HepG2 (cell line): Measurements from ENCODE around the gene TTC9. TPM values are rescaled to one million over a fixed set of nuclear protein-coding genes. Genes with fewer than 3 reads are reported as not detected.
A peak's percentile ranks its signal among the peaks of the same experiment; 100 is the strongest.

Source experiments
- ATAC-seq: fragments of 200-7000 bp; cut with Tn5 transposase; 3 replicates; pipeline ENCODE4 v1.9.1; 2020; ENCODE audit warnings: mild to moderate bottlenecking, moderate library complexity
- BruUV-seq: library from RNA; stranded (reverse); fragments of 400-500 nt; replicated peaks from 2 replicates; lab custom pipeline; 2021; lab: Mats Ljungman, UMichigan
- CTCF ChIA-PET: fragments of 300-600 bp; formaldehyde crosslinking; extraction: SDS; loops from one replicate; lab custom pipeline; 2021; ENCODE audit warnings: low total read pairs, inconsistent platforms, low intra/inter-chr PET ratio; lab: Yijun Ruan, JAX
- POLR2A ChIA-PET: fragments of 350-600 bp; sonication (Branson Sonifier 250); formaldehyde crosslinking; loops from one replicate; lab custom pipeline; 2020; ENCODE audit warnings: antibody characterized with exemption, inconsistent platforms; lab: Yijun Ruan, JAX
- DNase-seq: peaks from one replicate; pipeline ENCODE4 v3.0.0-alpha.2; 2015; ENCODE audit warnings: low spot score
- FAIRE-seq: peaks from 3 replicates; lab custom pipeline; 2011; peaks lifted over from hg19 to GRCh38; lab: Jason Lieb, UNC
- H2AFZ ChIP-seq: one replicate; pipeline ENCODE4 v1.6.1; 2011; ENCODE audit warnings: low read length, inconsistent platforms
- H3K27ac ChIP-seq: fragments of 300-600 bp; 3 replicates; pipeline ENCODE4 v1.8.0; 2011; ENCODE audit warnings: mixed run types, mild to moderate bottlenecking, mixed read lengths, low read length, inconsistent platforms; ENCODE audit not compliant: insufficient read depth; ENCODE audit errors: extremely low read length
- H3K27me3 ChIP-seq, 2 experiments: fragments of 200-600 bp in 1 of 2; 2 replicates in 1 of 2; 3 replicates in 1 of 2; pipeline versions ENCODE4 v1.6.0 to v1.8.0; 2011; ENCODE audit warnings: low read length in 2 of 2, mild to moderate bottlenecking in 2 of 2, moderate library complexity in 2 of 2, inconsistent platforms in 1 of 2; ENCODE audit not compliant: insufficient read depth in 2 of 2, control insufficient read depth in 1 of 2
- H3K36me3 ChIP-seq, 2 experiments: fragments of 200-600 bp in 1 of 2; replicated peaks in 1 of 2; 2 replicates in 1 of 2; 3 replicates in 1 of 2; pipeline versions ENCODE4 v1.5.1 to v1.8.0; 2011; ENCODE audit warnings: low read length in 2 of 2, inconsistent platforms in 1 of 2; ENCODE audit not compliant: insufficient read depth in 2 of 2, control insufficient read depth in 1 of 2
- H3K4me1 ChIP-seq: 2 replicates; pipeline ENCODE4 v1.5.1; 2012; ENCODE audit warnings: low read length, inconsistent platforms; ENCODE audit not compliant: insufficient read depth
- H3K4me2 ChIP-seq: 2 replicates; pipeline ENCODE4 v1.6.0; 2011; ENCODE audit warnings: low read depth, low read length, inconsistent platforms
- H3K4me3 ChIP-seq, 3 experiments: fragments of 200-600 bp in 1 of 3; sonication (generic), shearing (Covaris generic) in 1 of 3; replicated peaks in 1 of 3; 2 replicates each; pipeline ENCODE4 v1.5.1; 2011 to 2016; ENCODE audit warnings: low read length in 3 of 3, inconsistent platforms in 2 of 3, low read depth in 2 of 3, mild to moderate bottlenecking in 2 of 3, control low read depth in 1 of 3, mixed read lengths in 1 of 3; ENCODE audit not compliant: insufficient read depth in 1 of 3
- H3K79me2 ChIP-seq: one replicate; pipeline ENCODE4 v1.6.1; 2011; ENCODE audit warnings: low read length, inconsistent platforms; ENCODE audit not compliant: insufficient read depth
- H3K9ac ChIP-seq: 2 replicates; pipeline ENCODE4 v1.6.0; 2011; ENCODE audit warnings: mild to moderate bottlenecking, low read depth, low read length, inconsistent platforms; ENCODE audit not compliant: insufficient read depth
- H3K9me3 ChIP-seq: 2 replicates; pipeline ENCODE4 v1.5.1; 2012; ENCODE audit warnings: mild to moderate bottlenecking, low read length
- H4K20me1 ChIP-seq: 2 replicates; pipeline ENCODE4 v1.6.0; 2011; ENCODE audit warnings: inconsistent platforms, mild to moderate bottlenecking, low read length, moderate library complexity; ENCODE audit not compliant: insufficient read depth
- ATF1 ChIP-seq: IDR thresholded peaks from 2 replicates; pipeline ENCODE4 v1.6.1; 2016; ENCODE audit warnings: mild to moderate bottlenecking, control low read depth
- BHLHE40 ChIP-seq: IDR thresholded peaks from 2 replicates; pipeline ENCODE4 v1.6.1; 2011; ENCODE audit warnings: low read length, improper control_type of control experiment
- EP300 ChIP-seq, 3 experiments: sonication (generic) in 1 of 3; formaldehyde crosslinking in 1 of 3; IDR thresholded peaks; 2 replicates each; pipeline versions ENCODE4 v1.5.1 to v1.6.1; 2011 to 2020; ENCODE audit warnings: low read depth in 2 of 3, low read length in 2 of 3, borderline replicate concordance in 1 of 3, improper control_type of control experiment in 1 of 3, mild to moderate bottlenecking in 1 of 3, missing genetic modification reagents in 1 of 3, moderate library complexity in 1 of 3
- ETV5 ChIP-seq: IDR thresholded peaks from 2 replicates; pipeline ENCODE4 v1.6.1; 2018; ENCODE audit warnings: missing biosample characterization, missing genetic modification reagents, inconsistent platforms, borderline replicate concordance
- GATAD1 ChIP-seq: IDR thresholded peaks from 2 replicates; pipeline ENCODE4 v1.6.1; 2016; ENCODE audit warnings: missing genetic modification reagents, missing compliant biosample characterization
- KMT2B ChIP-seq: IDR thresholded peaks from 2 replicates; pipeline ENCODE4 v1.6.1; 2016; ENCODE audit warnings: missing genetic modification reagents, missing compliant biosample characterization
- MED1 ChIP-seq: sonication (generic); formaldehyde crosslinking; IDR thresholded peaks from 2 replicates; pipeline ENCODE4 v1.4.0; 2020; ENCODE audit warnings: missing genetic modification reagents
- MTA1 ChIP-seq: sonication (generic); formaldehyde crosslinking; IDR thresholded peaks from 2 replicates; pipeline ENCODE4 v1.4.0; 2020; ENCODE audit warnings: missing genetic modification reagents, mild to moderate bottlenecking, borderline replicate concordance
- MXI1 ChIP-seq: IDR thresholded peaks from 3 replicates; pipeline ENCODE4 v1.6.1; 2012; ENCODE audit warnings: low read depth, low read length, inconsistent platforms, borderline replicate concordance
- PAX8 ChIP-seq: sonication (generic); formaldehyde crosslinking; IDR thresholded peaks from 2 replicates; pipeline ENCODE4 v1.8.0; 2022; ENCODE audit warnings: mild to moderate bottlenecking, missing genetic modification reagents, borderline replicate concordance
- PHF20 ChIP-seq: sonication (generic); formaldehyde crosslinking; IDR thresholded peaks from 2 replicates; pipeline ENCODE4 v1.5.0; 2020; ENCODE audit warnings: mild to moderate bottlenecking, missing genetic modification reagents
- RXRB ChIP-seq: IDR thresholded peaks from 2 replicates; pipeline ENCODE4 v1.6.1; 2016; ENCODE audit warnings: borderline replicate concordance, missing genetic modification reagents, missing compliant biosample characterization
- SAP130 ChIP-seq: IDR thresholded peaks from 2 replicates; pipeline ENCODE4 v1.6.1; 2016; ENCODE audit warnings: low read depth
- TARDBP ChIP-seq: sonication (generic); formaldehyde crosslinking; IDR thresholded peaks from 2 replicates; pipeline ENCODE4 v1.8.0; 2022; ENCODE audit warnings: mild to moderate bottlenecking, missing genetic modification reagents
- YEATS2 ChIP-seq: sonication (generic); formaldehyde crosslinking; IDR thresholded peaks from 2 replicates; pipeline ENCODE4 v1.4.0; 2020; ENCODE audit warnings: missing genetic modification reagents, borderline replicate concordance
- ZBTB20 ChIP-seq: sonication (generic); formaldehyde crosslinking; IDR thresholded peaks from 2 replicates; pipeline ENCODE4 v1.8.1; 2023; ENCODE audit warnings: missing genetic modification reagents, low read depth, mild to moderate bottlenecking, borderline replicate concordance
- ZFY ChIP-seq: sonication (generic); formaldehyde crosslinking; IDR thresholded peaks from 2 replicates; pipeline ENCODE4 v1.4.0; 2020; ENCODE audit warnings: missing genetic modification reagents
- ZMYM4 ChIP-seq: sonication (generic); formaldehyde crosslinking; IDR thresholded peaks from 2 replicates; pipeline ENCODE4 v1.8.1; 2023; ENCODE audit warnings: mild to moderate bottlenecking, missing genetic modification reagents
- ZNF335 ChIP-seq: sonication (generic); formaldehyde crosslinking; IDR thresholded peaks from 2 replicates; pipeline ENCODE4 v1.4.0; 2020; ENCODE audit warnings: missing genetic modification reagents
- WGBS: methylation state at CpG from one replicate; pipeline ENCODE4 v1.1.6; 2017; ENCODE audit warnings: low lambda C conversion rate; 5-methylcytosine and 5-hydroxymethylcytosine counted together
- in situ Hi-C: cut with HindIII; loops from 2 replicates; pipeline ENCODE4 v1.10.0; 2017; ENCODE audit warnings: low pct_unique_long_range_greater_than_20kb; ENCODE audit not compliant: extremely low pct_ligation_motif_present
- intact Hi-C: fragments of 100-400 bp; cut with micrococcal nuclease; formaldehyde crosslinking; loops from one replicate; pipeline ENCODE4 v1.10.0; 2022; ENCODE audit not compliant: unreplicated experiment
- polyA plus RNA-seq, 8 experiments: library from polyadenylated mRNA; depleted of rRNA in 3 of 8; stranded (reverse) in 7 of 8; unstranded in 1 of 8; fragments of >200 nt; fragmentation: Illumina TruSeq in 4 of 8; extraction: Trizol in 4 of 8; gene quantifications; 2 replicates each; pipeline versions ENCODE4 v1.2.1 to v1.2.3, GENCODE V29; 2011 to 2016; ENCODE audit warnings: low read depth in 4 of 8, missing spikeins in 1 of 8, mixed read lengths in 1 of 8; ENCODE audit not compliant: insufficient read depth in 1 of 8
- total RNA-seq, 5 experiments: library from RNA; depleted of rRNA; stranded (reverse); fragments of >200 nt; fragmentation: Illumina TruSeq; extraction: Trizol; gene quantifications; 2 replicates each; pipeline ENCODE4 v1.2.3, GENCODE V29; 2016; ENCODE audit warnings: low read depth in 1 of 5
- TF ChIP-seq, protein P1 (sequence below): IDR thresholded peaks from 2 replicates; pipeline ENCODE4 v1.6.1; 2016; ENCODE audit warnings: mild to moderate bottlenecking
- TF ChIP-seq, protein P2 (sequence below): IDR thresholded peaks from 2 replicates; pipeline ENCODE4 v1.6.1; 2012; ENCODE audit warnings: inconsistent platforms

Gene TTC9
- total and polyA plus RNA-seq, 2 of the 13 experiments (the other 11 are each of a cell fraction or from before 2014, with no cell fraction given): 0.13 to 0.30 TPM

- DNase-seq (peak; percentile 89), FAIRE-seq (peak; percentile 47), ATAC-seq (peak; percentile 99)
- H3K4me1 ChIP-seq: peaks cover 23% of the 10 kb centered on the region
- in situ Hi-C loops: loop anchor here (25.0 kb wide), 1 partner anchor 362 kb away; no protein-coding TSS in a partner anchor
- WGBS: 1% methylated on average over 43 of the region's 43 CpGs
- peak within 1 kb of the TSS; percentile 86 for H3K27ac ChIP-seq
- H3K4me2 ChIP-seq: peak within 1 kb of the TSS; percentile 94
- intact Hi-C loops: no loop called here
- CTCF ChIA-PET: no interaction called here
- peaks cover 0 to 7% of the 10 kb centered on the region in 2 experiments; a peak in 1 of 5 replicates for H3K27me3 ChIP-seq
- H3K36me3 ChIP-seq: peaks cover 2 to 10% of the 10 kb centered on the region in 2 experiments; a peak in 3 of 5 replicates
- H2AFZ ChIP-seq: peak within 1 kb of the TSS; percentile 100
- POLR2A ChIA-PET: interaction anchor here (1.0 to 1.6 kb wide), 2 partner anchors 107 to 209 kb away, joined by 3 to 6 read pairs; partner anchors contain the start of gene MAP3K9
- peaks cover 45% of the 10 kb centered on the region for H3K79me2 ChIP-seq
- no peaks in the 10 kb centered on the region for H3K9me3 ChIP-seq
- peak within 1 kb of the TSS; percentile 90 to 99 (median 98) for H3K4me3 ChIP-seq
- peak within 1 kb of the TSS; percentile 95 for H3K9ac ChIP-seq
- no TSS peak for BruUV-seq
- no peaks in the 10 kb centered on the region; the same call in 1 of the 2 replicates for H4K20me1 ChIP-seq
- TF ChIP-seq ETV5: peak; percentile 37; the same call in 1 of the 2 replicates
- TF ChIP-seq ZMYM4 (CRISPR knock-in tag): peak; percentile 76
- peak; percentile 29; the same call in 1 of the 2 replicates for TF ChIP-seq BHLHE40
- TF ChIP-seq EP300 (IDR thresholded peaks at IDR 0.05; ENCODE audit: low read depth in 2 of 2, low read length in 2 of 2): 0 out of 4 replicates have a peak, but pooled peaks of 1 of the 2 experiments have one; percentile 36
- no peak for TF ChIP-seq EP300 (CRISPR knock-in tag; IDR thresholded peaks at IDR 0.05; ENCODE audit: borderline replicate concordance)
- no peak for TF ChIP-seq ZBTB20 (CRISPR knock-in tag)
- TF ChIP-seq MED1 (CRISPR knock-in tag): 0 out of 2 replicates have a peak, but pooled peaks have one; percentile 14
- peak; percentile 98 for TF ChIP-seq GATAD1 (CRISPR knock-in tag)
- TF ChIP-seq ZNF335 (CRISPR knock-in tag): 0 out of 2 replicates have a peak, but pooled peaks have one; percentile 38
- TF ChIP-seq PAX8: no peak
- TF ChIP-seq ZFY (CRISPR knock-in tag): 0 out of 2 replicates have a peak, but pooled peaks have one; percentile 34
- peak; percentile 83 for TF ChIP-seq SAP130 (CRISPR knock-in tag)
- peak; percentile 98 for TF ChIP-seq ATF1 (CRISPR knock-in tag)
- no peak for TF ChIP-seq MTA1 (CRISPR knock-in tag)
- TF ChIP-seq YEATS2 (CRISPR knock-in tag): peak; percentile 92
- peak; percentile 96 for TF ChIP-seq KMT2B (CRISPR knock-in tag)
- peak; percentile 97 for TF ChIP-seq PHF20
- TF ChIP-seq RXRB (CRISPR knock-in tag): peak; percentile 19; the same call in 1 of the 2 replicates
- TF ChIP-seq, protein P1, sequence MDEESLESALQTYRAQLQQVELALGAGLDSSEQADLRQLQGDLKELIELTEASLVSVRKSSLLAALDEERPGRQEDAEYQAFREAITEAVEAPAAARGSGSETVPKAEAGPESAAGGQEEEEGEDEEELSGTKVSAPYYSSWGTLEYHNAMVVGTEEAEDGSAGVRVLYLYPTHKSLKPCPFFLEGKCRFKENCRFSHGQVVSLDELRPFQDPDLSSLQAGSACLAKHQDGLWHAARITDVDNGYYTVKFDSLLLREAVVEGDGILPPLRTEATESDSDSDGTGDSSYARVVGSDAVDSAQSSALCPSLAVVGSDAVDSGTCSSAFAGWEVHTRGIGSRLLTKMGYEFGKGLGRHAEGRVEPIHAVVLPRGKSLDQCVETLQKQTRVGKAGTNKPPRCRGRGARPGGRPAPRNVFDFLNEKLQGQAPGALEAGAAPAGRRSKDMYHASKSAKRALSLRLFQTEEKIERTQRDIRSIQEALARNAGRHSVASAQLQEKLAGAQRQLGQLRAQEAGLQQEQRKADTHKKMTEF (CRISPR knock-in tag): peak; percentile 60; the same call in 1 of the 2 replicates
- TF ChIP-seq, protein P2, sequence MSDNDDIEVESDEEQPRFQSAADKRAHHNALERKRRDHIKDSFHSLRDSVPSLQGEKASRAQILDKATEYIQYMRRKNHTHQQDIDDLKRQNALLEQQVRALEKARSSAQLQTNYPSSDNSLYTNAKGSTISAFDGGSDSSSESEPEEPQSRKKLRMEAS: peak; percentile 57
- peak; percentile 35; the same call in 1 of the 3 replicates for TF ChIP-seq MXI1
- TF ChIP-seq TARDBP (CRISPR knock-in tag): peak; percentile 52; the same call in 1 of the 2 replicates
Observed at GRCh38 chr14:70600382-70601157, 41.1 kb upstream of the TTC9 start, which contains the start of gene MED6. TSS of gene MED6 (minus strand) at chr14:70600655. CDS start at chr14:70600637, 18 bp downstream.
